Liver (tissue), 9 donors: ENCODE data around the gene ARNT2. TPM values are rescaled to one million over a fixed set of nuclear protein-coding genes. Genes with fewer than 3 reads are reported as not detected.

Source experiments
- DNase-seq: peaks from one replicate; pipeline ENCODE4 v3.0.0-alpha.2; 2017; ENCODE audit warnings: low spot score
- H3K27ac ChIP-seq, 2 donors: one replicate each; pipeline ENCODE4 v1.7.0; 2013; ENCODE audit warnings: inconsistent platforms in 2 of 2, low read length in 2 of 2, control low read depth in 1 of 2, low read depth in 1 of 2, mild to moderate bottlenecking in 1 of 2
- H3K27me3 ChIP-seq, 4 donors: one replicate each; pipeline versions ENCODE4 v1.6.1 to v1.7.0; 2013; ENCODE audit warnings: low read length in 3 of 4, inconsistent platforms in 1 of 4, mild to moderate bottlenecking in 1 of 4, moderate library complexity in 1 of 4; ENCODE audit not compliant: control insufficient read depth in 4 of 4, insufficient read depth in 4 of 4
- H3K36me3 ChIP-seq, 4 donors: one replicate each; pipeline versions ENCODE4 v1.6.1 to v1.7.0; 2013; ENCODE audit warnings: low read length in 3 of 4, mild to moderate bottlenecking in 3 of 4, low read depth in 1 of 4, moderate library complexity in 1 of 4; ENCODE audit not compliant: control insufficient read depth in 4 of 4, insufficient read depth in 3 of 4
- H3K4me1 ChIP-seq, 4 donors: one replicate each; pipeline versions ENCODE4 v1.6.1 to v1.7.0; 2013; ENCODE audit warnings: low read length in 3 of 4, mild to moderate bottlenecking in 3 of 4, moderate library complexity in 1 of 4; ENCODE audit not compliant: control insufficient read depth in 4 of 4, insufficient read depth in 4 of 4
- H3K4me3 ChIP-seq, 3 donors: one replicate each; pipeline versions ENCODE4 v1.6.1 to v1.7.0; 2013; ENCODE audit warnings: low read length in 3 of 3, control low read depth in 1 of 3, low read depth in 1 of 3, mild to moderate bottlenecking in 1 of 3
- H3K9ac ChIP-seq, 2 donors: one replicate each; pipeline ENCODE4 v1.7.0; 2013; ENCODE audit warnings: low read length in 2 of 2, mild to moderate bottlenecking in 2 of 2, moderate library complexity in 2 of 2, control low read depth in 1 of 2, low read depth in 1 of 2
- H3K9me3 ChIP-seq, 4 donors: one replicate each; pipeline versions ENCODE4 v1.6.1 to v1.7.0; 2013; ENCODE audit warnings: low read length in 3 of 4; ENCODE audit not compliant: control insufficient read depth in 4 of 4
- EGR1 ChIP-seq, 2 donors: IDR thresholded peaks; 2 replicates each; pipeline ENCODE4 v1.6.1; 2016 to 2018; ENCODE audit warnings: antibody characterized with exemption in 2 of 2, low read depth in 2 of 2
- FOXA1 ChIP-seq: IDR thresholded peaks from 2 replicates; pipeline ENCODE4 v1.6.1; 2016; ENCODE audit warnings: antibody characterized with exemption
- FOXA2 ChIP-seq: IDR thresholded peaks from 2 replicates; pipeline ENCODE4 v1.6.1; 2016; ENCODE audit warnings: antibody characterized with exemption
- HNF4G ChIP-seq: IDR thresholded peaks from 2 replicates; pipeline ENCODE4 v1.6.1; 2016; ENCODE audit warnings: antibody characterized with exemption
- NR2F2 ChIP-seq: IDR thresholded peaks from 2 replicates; pipeline ENCODE4 v1.6.1; 2016; ENCODE audit warnings: antibody characterized with exemption
- RAD21 ChIP-seq, 2 donors: IDR thresholded peaks; 2 replicates each; pipeline ENCODE4 v1.6.1; 2016; ENCODE audit warnings: antibody characterized with exemption in 2 of 2, mild to moderate bottlenecking in 2 of 2
- RXRA ChIP-seq, 2 donors: IDR thresholded peaks; 2 replicates each; pipeline ENCODE4 v1.6.1; 2017 to 2018; ENCODE audit warnings: antibody characterized with exemption in 2 of 2, mild to moderate bottlenecking in 1 of 2
- SP1 ChIP-seq: IDR thresholded peaks from 2 replicates; pipeline ENCODE4 v1.6.1; 2018; ENCODE audit warnings: antibody characterized with exemption, mild to moderate bottlenecking
- YY1 ChIP-seq: IDR thresholded peaks from 2 replicates; pipeline ENCODE4 v1.6.1; 2016; ENCODE audit warnings: antibody characterized with exemption, mild to moderate bottlenecking
- WGBS: extraction: QIAGEN DNeasy Blood & Tissue Kit; methylation state at CpG from one replicate; pipeline ENCODE4 v1.1.7; 2013; 5-methylcytosine and 5-hydroxymethylcytosine counted together
- polyA plus RNA-seq, 2 donors: library from polyadenylated mRNA; stranded (reverse) in 1 of 2; unstranded in 1 of 2; fragments of 200-250 nt in 1 of 2; fragments of >200 nt in 1 of 2; fragmentation: Nextera tagmentation in 1 of 2; extraction: Ambion mirVana in 1 of 2; gene quantifications; one replicate each; pipeline versions ENCODE4 v1.2.1 to v1.2.3, GENCODE V29; 2013 to 2015
- total RNA-seq, 2 donors: library from RNA; depleted of rRNA; stranded (reverse); fragments of >200 nt; gene quantifications; one replicate each; pipeline ENCODE4 v1.2.3, GENCODE V29; 2014
- TF ChIP-seq, protein P1 (sequence below): IDR thresholded peaks from 2 replicates; pipeline ENCODE4 v1.6.1; 2016; ENCODE audit warnings: antibody characterized with exemption
- TF ChIP-seq, protein P2 (sequence below): IDR thresholded peaks from 2 replicates; pipeline ENCODE4 v1.6.1; 2016; ENCODE audit warnings: antibody characterized with exemption, mild to moderate bottlenecking
- TF ChIP-seq, protein P3 (sequence below): fragments of 150-350 bp; IDR thresholded peaks from 2 replicates; pipeline ENCODE4 v1.5.1; 2017; ENCODE audit warnings: improper control_type of control experiment, low read depth, low read length; ENCODE audit not compliant: missing input control
- donor health status: healthy.
- donor health status: healthy.
- donor health status: healthy.
- donor health status: healthy.
- donor health status: healthy.

The ARNT2 gene
- total and polyA plus RNA-seq, 4 donors, result 0.17 to 0.92 (median 0.54) TPM

DNA sequence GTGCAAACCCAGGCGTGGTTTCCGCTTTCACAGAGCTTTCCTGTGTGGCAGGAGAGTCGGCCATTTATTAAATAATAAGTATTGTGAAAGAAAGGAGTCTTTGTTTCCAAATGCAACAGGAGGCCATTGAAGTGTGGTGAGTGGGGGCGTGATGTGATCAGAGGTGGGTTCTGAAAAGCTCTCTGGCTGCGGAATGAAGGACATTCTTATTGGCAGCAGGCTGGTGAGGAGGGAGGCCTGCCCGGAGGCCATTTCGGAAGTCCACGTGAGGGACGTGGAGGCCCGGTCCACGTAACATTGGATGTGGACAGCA is 11.1 kb downstream of the ARNT2 start:
- Histone ChIP-seq H3K9ac (no peak overlapping the region), H3K27me3 (peaks cover 0 to 11% (median 0%) of the 10 kb centered on the region in 4 donors), H3K27ac (no peak overlapping the region), H3K4me3 (no peak overlapping the region), H3K4me1 (peaks cover 0 to 1% (median 0%) of the 10 kb centered on the region in 4 donors), H3K9me3 (no peaks in the 10 kb centered on the region), H3K36me3 (no peaks in the 10 kb centered on the region)
- 93% methylated on average over 11 of the region's 11 CpGs for WGBS
- no peak for DNase-seq
- TF ChIP-seq FOXA2, result no peak
- TF ChIP-seq, protein P1, sequence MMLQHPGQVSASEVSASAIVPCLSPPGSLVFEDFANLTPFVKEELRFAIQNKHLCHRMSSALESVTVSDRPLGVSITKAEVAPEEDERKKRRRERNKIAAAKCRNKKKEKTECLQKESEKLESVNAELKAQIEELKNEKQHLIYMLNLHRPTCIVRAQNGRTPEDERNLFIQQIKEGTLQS, result no peak
- no peak for TF ChIP-seq HNF4G
- TF ChIP-seq RXRA (IDR thresholded peaks at IDR 0.05), result no peak
- TF ChIP-seq, protein P2, sequence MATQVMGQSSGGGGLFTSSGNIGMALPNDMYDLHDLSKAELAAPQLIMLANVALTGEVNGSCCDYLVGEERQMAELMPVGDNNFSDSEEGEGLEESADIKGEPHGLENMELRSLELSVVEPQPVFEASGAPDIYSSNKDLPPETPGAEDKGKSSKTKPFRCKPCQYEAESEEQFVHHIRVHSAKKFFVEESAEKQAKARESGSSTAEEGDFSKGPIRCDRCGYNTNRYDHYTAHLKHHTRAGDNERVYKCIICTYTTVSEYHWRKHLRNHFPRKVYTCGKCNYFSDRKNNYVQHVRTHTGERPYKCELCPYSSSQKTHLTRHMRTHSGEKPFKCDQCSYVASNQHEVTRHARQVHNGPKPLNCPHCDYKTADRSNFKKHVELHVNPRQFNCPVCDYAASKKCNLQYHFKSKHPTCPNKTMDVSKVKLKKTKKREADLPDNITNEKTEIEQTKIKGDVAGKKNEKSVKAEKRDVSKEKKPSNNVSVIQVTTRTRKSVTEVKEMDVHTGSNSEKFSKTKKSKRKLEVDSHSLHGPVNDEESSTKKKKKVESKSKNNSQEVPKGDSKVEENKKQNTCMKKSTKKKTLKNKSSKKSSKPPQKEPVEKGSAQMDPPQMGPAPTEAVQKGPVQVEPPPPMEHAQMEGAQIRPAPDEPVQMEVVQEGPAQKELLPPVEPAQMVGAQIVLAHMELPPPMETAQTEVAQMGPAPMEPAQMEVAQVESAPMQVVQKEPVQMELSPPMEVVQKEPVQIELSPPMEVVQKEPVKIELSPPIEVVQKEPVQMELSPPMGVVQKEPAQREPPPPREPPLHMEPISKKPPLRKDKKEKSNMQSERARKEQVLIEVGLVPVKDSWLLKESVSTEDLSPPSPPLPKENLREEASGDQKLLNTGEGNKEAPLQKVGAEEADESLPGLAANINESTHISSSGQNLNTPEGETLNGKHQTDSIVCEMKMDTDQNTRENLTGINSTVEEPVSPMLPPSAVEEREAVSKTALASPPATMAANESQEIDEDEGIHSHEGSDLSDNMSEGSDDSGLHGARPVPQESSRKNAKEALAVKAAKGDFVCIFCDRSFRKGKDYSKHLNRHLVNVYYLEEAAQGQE, result no peak
- TF ChIP-seq EGR1 (IDR thresholded peaks at IDR 0.05; ENCODE audit: low read depth in 2 of 2), result no peak
- TF ChIP-seq SP1, result no peak
- TF ChIP-seq, protein P3, sequence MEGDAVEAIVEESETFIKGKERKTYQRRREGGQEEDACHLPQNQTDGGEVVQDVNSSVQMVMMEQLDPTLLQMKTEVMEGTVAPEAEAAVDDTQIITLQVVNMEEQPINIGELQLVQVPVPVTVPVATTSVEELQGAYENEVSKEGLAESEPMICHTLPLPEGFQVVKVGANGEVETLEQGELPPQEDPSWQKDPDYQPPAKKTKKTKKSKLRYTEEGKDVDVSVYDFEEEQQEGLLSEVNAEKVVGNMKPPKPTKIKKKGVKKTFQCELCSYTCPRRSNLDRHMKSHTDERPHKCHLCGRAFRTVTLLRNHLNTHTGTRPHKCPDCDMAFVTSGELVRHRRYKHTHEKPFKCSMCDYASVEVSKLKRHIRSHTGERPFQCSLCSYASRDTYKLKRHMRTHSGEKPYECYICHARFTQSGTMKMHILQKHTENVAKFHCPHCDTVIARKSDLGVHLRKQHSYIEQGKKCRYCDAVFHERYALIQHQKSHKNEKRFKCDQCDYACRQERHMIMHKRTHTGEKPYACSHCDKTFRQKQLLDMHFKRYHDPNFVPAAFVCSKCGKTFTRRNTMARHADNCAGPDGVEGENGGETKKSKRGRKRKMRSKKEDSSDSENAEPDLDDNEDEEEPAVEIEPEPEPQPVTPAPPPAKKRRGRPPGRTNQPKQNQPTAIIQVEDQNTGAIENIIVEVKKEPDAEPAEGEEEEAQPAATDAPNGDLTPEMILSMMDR, result no peak
- TF ChIP-seq NR2F2, result no peak
- no peak for TF ChIP-seq YY1
- no peak for TF ChIP-seq FOXA1

DNA sequence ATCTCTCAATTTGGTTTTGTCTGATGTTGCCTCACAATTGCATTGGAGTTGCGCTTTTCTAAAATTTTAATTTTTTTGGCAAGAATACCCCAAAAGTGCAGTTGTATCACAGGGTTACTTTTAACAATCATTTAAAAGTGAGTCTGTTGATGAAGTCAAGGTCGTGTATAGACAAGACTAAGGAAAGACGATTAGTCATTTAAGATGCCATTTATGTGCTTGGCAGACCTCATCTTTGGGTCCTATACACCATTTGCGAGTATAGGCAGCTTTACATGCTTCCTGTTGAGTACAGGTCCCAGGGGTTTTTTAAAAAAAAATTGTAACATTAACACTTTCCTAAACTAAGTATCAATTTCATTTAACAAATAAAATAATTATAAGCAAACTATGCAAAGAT is 12.5 kb downstream of the ARNT2 start:
- H3K9me3 ChIP-seq, result no peaks in the 10 kb centered on the region
- H3K27ac ChIP-seq, result no peak overlapping the region
- H3K4me3 ChIP-seq, result no peak overlapping the region
- peaks cover 0 to 10% (median 0%) of the 10 kb centered on the region in 4 donors for H3K27me3 ChIP-seq
- DNase-seq, result no peak
- no peak overlapping the region for H3K9ac ChIP-seq
- peaks cover 0 to 1% (median 0%) of the 10 kb centered on the region in 4 donors for H3K4me1 ChIP-seq
- 75% methylated on average over 4 of the region's 4 CpGs for WGBS
- no peak for TF ChIP-seq RAD21 (IDR thresholded peaks at IDR 0.05)
- no peak for TF ChIP-seq EGR1 (IDR thresholded peaks at IDR 0.05; ENCODE audit: low read depth in 2 of 2)
- H3K36me3 ChIP-seq, result no peaks in the 10 kb centered on the region

DNA sequence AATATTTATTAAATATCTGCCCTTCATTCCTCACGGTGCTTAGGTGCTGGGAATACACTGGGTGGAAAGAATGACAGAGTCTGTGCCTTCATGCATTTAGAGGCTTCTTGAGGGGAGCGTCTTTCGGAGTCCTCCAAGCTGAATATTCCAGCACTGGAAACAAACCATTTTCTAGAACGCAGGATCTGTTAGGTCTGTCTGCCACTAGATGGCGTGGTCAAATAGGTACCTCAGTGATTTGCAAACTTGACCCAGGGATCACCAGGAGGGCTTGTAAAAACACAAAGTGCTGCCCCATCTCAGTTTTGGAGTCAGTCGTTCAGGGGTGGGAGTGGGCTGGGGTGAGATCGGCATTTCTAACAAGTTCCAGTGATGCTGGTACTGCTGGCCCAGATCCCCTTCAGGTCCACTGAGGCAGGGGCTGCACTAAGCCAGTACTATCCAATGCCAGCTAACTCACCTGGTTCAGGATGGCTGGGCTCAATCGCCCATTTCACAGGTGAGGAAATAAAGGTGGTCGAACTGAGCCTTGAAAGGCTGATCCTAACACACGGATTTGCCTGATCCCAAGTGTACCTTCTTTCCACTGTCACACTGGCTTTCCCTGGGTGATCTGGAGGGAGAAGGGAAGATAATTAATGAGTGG is 14.8 kb downstream of the ARNT2 start:
- Histone ChIP-seq H3K36me3 (no peaks in the 10 kb centered on the region), H3K27ac (no peak overlapping the region), H3K27me3 (peaks cover 0 to 5% (median 0%) of the 10 kb centered on the region in 4 donors), H3K4me3 (no peak overlapping the region), H3K9ac (no peak overlapping the region), H3K9me3 (no peaks in the 10 kb centered on the region), H3K4me1 (peaks cover 0 to 1% (median 0%) of the 10 kb centered on the region in 4 donors)
- DNase-seq, result no peak
- peak; percentile 37 to 69 for TF ChIP-seq RAD21 (IDR thresholded peaks at IDR 0.05)
- TF ChIP-seq, protein P1, result no peak
- TF ChIP-seq, protein P3, result peak; percentile 48
- 49% methylated on average over 10 of the region's 10 CpGs for WGBS
